Middle frontal gyrus (tissue), 1 donor: ENCODE data around the gene GNB1.

Source experiments
- DNase-seq: peaks from one replicate; pipeline ENCODE4 v3.0.0-alpha.2; 2015; ENCODE audit warnings: low spot score; ENCODE audit errors: extremely low spot score

The GNB1 gene

DNA sequence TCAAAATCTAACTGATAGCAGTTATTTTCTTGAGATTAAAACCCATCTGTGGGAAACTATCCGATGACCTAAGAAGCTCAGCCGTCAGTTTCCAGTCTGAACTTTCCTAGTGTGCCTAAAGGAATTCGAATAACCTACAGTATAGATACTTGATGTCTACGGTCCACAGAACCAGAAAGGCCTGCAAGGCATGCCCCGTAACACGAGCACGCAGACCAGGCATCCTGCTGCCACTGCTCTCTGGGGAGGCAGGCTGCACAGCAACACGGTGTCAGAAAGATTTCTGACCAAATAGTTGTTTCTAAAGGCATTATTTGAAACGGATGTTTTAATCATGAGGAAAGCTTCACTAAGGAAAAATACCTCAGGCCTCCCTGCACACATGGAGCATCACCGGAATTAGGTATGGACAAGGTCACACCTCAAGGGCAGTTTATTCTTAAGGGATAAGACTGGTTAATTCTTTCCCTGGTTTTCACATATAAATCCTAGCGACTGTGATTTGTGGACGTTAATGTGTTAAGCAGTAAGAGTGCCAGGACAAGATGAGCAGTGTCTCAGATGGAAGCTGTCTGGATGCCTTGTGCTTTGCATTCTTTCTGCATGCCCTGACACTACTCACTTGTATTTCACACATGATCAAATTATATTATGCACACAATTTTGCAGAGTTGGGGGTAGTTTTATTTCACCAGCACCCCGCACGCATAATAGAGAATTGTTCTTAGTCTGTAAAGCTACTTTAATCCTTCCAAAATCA, 63.6 kb downstream of the GNB1 start:
- no peak for DNase-seq

DNA sequence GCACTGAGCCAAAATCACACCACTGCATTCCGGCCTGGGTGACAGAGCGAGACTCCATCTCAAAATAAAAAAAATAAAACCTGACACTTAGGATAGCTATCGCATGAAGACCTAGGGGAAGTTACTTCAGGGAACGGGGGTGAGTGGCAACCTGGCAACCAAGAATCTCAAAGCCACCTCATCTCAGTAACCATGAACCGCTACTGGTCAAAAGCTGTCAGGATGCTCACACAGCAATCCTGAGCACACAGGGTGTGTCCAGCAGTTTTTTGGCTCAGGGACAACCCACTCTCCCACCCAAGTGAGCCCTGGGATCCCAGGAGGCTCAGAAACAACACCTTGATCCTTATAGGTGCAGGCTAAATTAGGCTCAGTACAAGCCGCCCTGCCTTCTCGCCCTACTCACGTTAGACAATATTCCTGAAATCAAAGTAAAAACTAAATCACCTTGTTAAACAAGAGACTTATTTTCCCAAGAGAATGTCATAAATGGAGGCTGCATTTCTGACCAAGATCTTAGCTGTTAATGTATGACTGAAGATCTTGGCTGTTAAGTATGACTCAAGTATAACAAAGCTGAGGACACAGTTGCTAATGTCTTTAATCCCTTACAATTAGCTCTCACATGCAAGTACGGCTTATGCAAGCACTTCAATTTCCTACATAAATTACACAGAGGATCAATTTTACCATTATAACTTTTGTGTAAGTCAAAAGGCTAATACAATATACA, 64.4 kb downstream of the GNB1 start:
- no peak for DNase-seq

DNA sequence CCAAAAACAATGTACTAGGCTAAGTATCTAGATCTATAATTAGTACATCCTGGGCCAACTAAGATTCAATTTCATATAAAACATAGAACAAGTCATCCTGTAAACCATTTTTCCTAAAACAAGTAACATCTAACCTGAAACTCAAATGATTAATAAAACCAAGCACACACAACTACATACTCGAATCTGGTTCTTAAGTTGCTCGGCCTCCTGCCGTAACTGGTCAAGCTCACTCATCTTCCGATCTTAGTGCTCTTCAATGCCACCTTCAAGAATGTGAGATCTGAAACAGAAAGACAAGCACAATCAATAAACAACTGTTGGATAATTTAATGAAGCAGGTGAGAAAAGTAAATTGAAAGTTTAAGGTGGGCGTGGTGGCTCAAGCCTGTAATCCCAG, 65.7 kb downstream of the GNB1 start:
- no peak for DNase-seq

DNA sequence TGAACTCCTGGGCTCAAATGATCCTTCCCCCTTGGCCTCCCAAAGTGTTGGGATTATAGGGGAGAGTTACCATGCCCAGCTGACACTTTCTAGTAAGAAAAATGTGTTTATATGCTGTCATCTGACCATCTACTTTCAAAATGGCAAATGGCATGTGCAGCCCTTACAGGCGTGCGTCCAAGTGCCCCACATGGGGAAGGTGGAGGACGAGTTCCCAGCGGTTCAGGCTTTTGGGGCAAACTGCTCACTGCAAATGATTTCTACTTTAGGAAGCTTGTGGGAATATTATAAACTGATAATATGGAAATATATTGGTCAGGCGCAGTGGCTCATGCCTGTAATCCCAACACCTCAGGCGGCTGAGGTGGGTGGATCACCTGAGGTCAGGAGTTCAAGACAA, 71.1 kb downstream of the GNB1 start:
- no peak for DNase-seq

DNA sequence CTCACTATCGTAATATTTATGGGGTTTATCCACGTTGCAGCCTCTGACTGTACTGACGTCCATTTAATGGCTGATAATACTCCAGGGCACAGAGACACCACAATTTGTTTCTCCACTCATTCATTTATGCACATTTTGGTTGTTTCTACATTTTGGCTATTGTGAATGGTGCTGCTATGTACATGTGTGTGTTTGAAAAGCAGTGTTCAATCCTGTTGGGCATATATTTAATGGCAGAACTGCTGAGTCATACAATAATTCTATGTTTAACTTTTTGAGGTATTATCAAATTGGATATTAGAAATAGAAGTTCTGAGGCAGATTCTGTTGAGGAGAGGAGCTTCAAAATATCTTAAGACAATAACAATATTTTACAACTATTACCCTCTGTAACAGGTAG, 73.7 kb downstream of the GNB1 start:
- no peak for DNase-seq

DNA sequence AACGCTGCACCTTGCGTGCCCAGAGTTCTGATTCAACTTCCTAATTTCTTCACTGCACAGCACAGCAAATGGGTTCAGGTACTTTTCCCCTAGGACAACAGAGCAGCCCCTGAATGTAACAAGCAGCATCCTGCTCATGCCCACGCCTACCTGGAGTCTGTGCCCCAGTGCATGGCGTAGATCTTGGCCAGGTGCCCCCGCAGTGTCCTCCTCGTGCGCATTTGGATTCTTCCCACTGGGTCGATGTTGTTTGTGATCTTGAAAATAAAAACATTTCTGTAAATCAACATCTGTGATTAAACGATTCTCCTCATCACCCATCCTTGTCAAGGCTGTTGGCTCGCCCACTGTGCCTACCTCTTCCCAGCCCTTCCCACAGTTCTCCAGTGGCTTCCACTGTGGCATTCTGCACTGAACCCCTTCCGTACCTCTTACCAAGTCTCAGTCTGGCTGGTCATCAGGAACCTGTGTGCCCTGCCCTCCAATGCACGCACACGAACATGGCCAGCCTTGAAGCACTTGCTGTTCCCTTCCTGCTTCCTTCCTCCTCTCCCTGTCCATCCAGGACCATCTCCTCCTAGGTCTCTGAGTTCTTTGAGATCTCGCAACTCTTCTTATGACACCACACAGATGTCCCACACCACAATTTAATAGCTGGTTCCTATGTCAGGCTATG, 75.1 kb downstream of the GNB1 start:
- DNase-seq, result no peak

DNA sequence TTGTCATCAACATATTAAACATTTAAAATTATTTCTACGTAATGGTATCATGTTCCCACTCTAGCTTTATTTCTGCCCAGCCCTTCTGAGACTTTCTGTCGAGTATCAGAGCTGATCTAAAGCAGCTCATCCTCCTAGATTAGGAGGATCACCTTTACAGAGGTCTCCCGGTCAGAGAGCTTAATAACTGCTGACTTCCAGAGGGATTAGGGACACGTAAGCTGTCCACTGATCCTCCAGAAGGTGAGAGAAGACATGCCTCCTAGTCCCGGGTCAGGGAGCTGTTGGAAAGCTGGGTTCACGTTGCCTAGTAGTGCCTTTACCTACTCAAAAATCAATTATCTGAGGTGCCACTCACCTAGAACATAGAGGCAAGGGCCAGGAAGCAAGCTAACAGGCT, 81.4 kb downstream of the GNB1 start:
- DNase-seq, result no peak

DNA sequence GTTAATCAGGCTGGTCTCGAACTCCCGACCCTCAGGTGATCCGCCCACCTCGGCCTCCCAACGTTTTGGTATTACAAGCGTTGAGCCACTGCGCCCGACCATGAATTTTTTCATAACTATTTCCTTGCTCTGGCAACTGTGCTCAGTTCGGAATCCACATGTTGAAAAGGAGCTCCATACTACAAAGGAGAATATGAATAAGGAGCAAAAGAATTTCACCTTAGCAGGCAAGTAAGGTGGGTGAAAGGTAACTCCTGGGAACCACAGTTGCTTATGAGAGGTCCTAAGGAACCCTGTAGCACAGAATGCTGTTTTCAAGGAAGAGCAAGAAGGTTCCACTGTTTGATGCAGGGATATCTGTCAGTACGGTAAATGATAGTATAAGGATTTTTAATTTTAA, 82.7 kb downstream of the GNB1 start:
- DNase-seq, result no peak

DNA sequence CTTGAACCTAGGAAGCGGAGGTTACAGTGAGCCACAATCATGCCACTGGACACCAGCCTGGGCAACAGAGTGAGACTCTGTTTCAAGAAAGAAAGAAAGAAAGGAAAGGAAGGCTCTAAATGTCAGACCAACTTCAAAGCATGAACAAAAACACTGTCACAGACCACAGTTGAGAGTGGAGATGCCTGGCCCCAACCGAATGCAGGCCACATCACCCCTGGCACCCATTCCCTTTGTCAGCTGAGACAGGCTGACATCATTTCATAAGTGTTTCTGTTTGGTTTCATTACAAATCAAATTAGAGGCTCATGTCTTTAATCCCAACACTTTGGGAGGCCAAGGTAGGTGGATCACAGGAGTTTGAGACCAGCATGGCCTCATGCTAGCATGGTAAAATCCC, 84.0 kb downstream of the GNB1 start:
- DNase-seq, result no peak

DNA sequence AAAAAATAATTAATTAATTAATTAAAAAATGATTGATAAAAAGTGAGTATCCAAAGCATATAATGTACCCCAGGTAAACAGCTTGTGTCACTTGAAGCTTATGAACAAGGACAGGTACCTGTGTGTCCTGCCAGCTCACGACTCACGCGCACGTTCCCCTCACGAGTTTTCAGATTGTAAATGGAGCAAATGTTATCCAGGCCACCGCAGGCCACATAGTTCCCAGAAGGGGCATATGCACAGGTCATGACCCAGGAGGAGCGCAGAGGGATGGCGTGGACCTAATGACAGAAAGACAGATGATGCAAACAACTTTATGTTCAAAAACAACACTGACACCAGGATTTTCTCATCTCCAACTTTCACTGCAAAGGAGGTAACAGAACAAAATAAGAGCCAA, 86.6 kb downstream of the GNB1 start:
- no peak for DNase-seq

DNA sequence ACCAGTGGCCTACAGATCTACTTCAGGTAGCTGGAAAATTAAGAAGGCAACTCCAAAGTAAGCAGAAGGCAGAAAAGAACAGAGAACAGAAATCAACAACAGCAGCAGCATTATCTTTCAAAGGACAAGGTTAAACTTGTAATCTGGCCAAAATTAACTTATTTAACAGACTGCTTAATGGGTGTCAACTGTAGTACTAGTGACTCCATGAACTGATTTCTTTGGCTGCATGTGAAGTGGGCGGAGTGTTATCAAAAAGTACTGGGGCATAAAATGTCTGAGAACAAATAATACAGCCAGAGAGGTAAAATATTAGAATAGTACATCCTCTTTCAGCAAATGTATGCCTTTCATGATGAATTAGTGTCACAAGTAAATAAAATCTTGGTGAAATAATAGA, 88.0 kb downstream of the GNB1 start:
- no peak for DNase-seq

DNA sequence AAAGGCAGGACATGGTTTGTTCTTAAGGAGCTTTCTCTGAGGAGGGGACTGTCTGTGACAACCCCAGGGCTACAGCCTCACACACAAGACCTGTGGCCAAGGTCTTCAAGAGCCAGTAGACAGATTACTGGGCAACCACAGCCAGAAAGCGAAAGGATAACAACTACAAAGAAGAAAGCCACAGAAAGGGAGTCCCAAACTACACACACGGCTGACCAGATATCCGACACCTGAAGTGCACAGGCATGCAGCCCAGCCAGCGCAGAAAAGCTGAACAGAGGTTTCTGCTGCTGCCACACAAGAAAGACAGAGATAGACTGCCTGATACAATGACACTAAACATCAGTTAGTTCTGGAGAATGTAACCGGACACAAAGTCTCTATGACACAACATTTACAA, 91.2 kb downstream of the GNB1 start:
- DNase-seq, result no peak

DNA sequence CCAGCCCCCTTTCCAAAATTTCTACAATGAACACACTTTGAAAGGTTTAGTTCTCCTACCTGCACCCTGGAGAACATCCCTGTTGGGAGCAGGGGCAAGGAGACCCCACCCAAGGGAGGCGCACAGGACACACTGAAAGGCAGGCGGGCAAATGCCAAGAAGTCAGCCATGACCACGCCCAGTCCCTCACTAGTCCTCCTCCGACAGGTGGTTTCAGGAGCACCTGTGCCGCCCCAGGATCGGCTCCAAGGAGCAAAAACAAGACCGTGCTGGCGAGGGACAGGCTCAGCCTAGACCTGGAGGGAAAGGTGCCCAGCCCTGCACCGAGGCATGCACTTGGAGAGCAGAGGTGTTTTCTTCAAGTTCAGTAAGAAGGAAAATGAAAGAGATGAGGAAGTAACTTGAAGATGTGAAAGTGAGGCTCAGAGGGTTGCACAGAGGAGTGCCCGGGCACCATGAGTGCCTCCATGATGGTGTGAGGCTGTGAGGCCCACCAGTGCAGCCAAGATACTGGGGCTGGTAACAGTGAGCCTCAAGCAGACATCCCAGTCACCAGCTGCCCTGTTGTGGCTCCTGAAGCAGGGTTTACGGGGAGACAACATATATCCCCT, 93.1 kb downstream of the GNB1 start:
- DNase-seq, result no peak

DNA sequence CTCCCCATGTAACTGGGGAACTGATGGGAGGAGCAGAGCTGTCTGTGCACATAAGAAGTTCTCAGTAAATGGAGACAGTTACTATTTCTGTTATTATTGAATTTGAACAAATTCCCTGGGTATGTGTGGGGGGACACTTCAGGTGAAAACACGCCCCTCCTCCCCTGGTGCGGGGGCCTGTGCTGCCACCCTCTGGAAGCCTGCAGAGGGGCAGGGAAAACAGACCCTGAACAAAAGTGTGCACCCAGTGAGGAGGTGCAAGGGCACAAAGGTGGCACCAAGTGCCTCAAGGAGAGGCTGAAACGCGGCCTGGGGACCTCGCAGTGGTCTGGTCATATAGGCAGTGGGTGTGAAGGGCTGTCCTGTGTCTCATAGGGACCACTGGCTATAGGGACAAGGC, 94.4 kb downstream of the GNB1 start:
- no peak for DNase-seq

DNA sequence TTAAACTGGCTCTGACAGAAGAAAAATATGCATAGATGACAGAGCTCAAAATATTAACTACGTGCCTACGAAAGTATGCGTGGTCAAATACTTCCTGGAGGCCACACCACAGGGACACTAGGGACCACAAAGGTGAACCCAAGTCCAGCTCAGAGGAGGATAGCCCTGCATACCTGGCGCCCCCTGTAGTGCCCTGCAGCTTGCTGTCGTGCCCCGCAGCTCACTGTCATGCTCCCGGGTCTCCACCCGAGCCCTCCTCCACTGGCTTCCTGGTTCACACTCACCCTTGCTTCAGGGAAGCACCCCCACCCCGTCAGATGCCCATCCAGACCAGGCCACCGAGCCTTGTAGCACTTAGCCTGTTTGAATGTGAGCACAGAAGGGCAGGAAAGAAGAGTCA, 95.9 kb downstream of the GNB1 start:
- no peak for DNase-seq

DNA sequence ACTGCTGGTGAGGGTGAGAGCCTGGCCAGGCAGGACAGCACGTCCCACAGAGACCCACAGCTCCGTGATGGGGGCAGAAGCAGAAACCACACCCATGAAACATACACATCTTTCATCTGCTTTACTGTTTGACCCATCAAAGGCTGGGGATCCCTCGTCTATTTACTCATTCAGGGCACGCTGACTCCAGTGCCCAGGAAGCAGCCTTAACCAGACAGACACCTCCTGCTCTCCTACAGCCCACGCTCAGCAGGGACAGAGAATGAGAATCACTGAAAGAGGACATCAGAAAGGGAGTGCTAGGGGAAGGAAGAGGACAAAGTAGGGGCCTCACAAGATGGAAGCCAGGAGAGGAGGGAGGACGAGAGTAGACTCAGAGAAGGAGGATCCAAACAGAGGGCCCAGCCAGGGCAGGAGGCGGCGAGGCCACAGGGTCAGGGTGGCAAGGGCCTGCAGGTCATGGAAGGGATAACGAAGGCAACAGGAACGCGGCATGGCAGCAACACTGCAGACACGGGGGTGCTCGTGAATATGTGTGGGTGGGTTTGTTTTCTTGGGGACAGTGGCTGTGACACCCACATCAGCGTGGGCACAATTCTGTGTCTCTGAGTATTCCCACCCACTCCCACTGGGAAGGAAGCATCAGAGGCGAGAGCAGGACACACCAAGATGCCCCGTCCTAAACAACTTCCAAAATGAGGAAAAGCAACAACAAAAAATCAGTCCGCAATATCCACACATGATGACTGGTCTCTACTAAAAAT, 97.2 kb downstream of the GNB1 start:
- DNase-seq, result no peak

DNA sequence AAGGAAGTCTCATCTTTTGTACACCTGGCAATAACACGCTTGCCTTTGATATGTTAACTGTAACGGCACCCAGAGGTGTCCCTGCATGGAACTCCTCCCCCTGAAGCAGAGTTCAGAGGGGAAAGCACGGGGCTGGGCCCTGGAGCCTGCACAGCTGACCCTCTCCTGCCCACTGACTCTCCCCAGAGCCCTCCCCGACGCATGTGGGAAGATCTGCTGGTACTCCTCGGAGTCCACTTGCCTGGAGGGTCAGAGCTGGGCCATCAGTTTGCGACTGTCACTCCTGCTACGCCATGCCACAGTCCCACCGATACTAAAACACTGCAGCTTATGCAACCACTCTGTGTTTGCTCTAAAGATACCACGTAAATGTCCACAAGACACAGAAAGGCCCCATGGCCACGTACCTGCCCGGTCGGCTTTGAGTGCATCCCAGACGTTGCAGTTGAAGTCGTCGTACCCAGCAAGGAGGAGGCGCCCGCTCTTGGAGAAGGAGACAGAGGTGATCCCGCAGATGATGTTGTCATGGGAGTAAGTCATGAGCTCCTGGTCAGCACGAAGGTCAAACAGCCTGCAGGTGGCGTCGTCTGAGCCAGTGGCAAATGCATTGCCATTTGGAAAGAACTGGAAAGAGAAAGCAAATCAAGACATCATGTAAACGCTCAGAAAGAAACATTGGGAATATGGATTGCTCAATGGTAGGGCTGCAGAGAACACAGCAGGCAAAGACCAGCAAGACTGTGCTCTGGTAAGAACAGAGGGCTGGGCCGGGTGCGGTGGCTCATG, 102.0 kb downstream of the GNB1 start:
- DNase-seq, result no peak

DNA sequence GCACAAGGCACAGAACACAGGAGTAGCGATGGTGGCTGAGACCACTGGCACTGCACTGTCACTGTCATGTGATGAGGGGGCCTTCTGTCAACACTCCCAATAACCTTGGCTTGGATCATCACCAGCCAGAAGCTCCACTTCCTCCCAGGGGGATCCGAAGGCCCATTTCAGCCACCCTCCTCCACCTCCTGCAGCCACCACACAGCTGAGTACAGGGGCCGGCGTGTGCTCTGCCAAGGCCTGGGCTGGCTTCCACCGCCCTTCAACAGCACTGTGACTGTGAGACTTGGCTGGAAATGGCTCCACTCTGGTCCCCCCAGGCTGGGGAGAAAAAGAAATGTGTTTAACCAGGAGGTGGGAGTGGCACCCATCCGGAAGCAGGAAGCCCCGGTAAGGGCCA, 102.8 kb downstream of the GNB1 start:
- no peak for DNase-seq

DNA sequence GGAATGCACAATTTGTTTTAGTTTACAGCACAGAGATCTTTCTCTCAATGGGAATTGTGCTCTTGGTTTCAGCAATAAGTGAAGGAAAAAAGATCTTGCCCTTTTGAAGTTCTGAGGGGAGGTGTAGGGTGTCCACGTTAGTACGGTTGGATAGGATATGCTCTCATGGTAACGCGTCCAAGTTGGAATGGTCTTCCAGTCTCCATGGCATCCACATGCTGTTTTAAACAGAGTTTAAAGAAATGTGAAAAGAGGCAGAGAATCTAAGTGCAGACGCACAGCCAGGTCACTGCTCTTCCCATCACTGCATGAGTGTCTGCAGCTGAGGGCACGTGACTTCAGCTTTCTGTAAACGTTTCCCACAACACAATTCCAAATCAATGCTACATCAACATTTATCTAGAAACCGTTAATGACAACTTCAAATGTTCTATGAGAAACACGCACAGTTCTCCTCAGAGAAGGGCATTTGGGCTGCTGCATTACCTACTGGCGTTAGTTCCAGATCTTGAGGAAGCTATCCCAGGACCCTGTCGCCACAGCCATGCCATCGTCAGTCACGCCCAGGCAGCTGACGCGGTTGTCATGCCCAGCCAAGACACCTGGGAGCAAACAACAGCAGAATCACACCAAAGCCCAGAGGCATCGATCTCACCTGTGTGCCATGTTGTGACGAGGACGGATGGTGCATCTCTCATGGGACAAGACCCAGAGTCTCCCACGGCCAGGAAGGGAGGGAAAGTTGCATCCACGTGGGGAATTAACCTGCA, 103.9 kb downstream of the GNB1 start:
- no peak for DNase-seq

DNA sequence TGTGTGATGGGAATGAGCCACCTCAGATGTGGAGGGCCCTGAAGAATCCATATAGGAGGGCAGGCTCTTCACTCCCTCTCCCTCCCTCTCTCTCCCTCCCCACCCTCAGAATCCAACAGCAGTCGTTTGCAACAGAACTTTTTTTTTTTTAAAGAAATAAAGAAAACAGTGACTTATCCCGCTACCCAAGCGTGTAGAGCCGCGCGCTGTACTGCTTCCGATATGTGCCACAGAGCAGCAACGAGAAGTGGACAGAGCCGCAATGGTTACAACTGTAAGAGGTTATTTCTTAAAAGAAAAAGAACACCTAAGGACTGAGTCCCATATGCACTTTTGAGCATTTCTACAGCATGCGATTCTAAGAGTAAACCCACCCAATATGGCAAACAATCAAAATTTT, 105.2 kb downstream of the GNB1 start:
- DNase-seq, result no peak
